Esophagus mucosa (tissue), 1 donor: ENCODE data around the gene SNX6. TPM values are rescaled to one million over a fixed set of nuclear protein-coding genes. Genes with fewer than 3 reads are reported as not detected.

Experiments used
- ATAC-seq: fragments of 200-7000 bp; cut with Tn5 transposase; one replicate; pipeline ENCODE4 v1.9.1; 2020
- total RNA-seq: library from RNA; stranded (reverse); gene quantifications from one replicate; pipeline ENCODE4 v1.2.4, GENCODE V29; 2023
- donor health status: DM: yes; HTN: yes; CAD: no.

SNX6 gene
- total RNA-seq, 1 donor from 2014 or later: 53.0 TPM

GRCh38 chr14:34520304-34520970, 109.5 kb downstream of the SNX6 start:
- ATAC-seq: peak; percentile 63

Other genes starting within 250 kb of the SNX6 start
- 18.5 TPM for gene SPTSSA, start 167.9 kb downstream of the SNX6 start, total RNA-seq
- 23.0 TPM for gene EAPP, start 90.4 kb downstream of the SNX6 start, total RNA-seq
- gene CFL2, start 84.4 kb upstream of the SNX6 start, total RNA-seq: 7.0 TPM
- 34.6 TPM for gene BAZ1A, start 245.2 kb upstream of the SNX6 start, total RNA-seq